IMR-90 (cell line): ENCODE data around the gene ADAMTSL5. TPM values are rescaled to one million over a fixed set of nuclear protein-coding genes. Genes with fewer than 3 reads are reported as not detected.

ENCODE experiments used
- ATAC-seq: fragments of 200-7000 bp; cut with Tn5 transposase; 2 replicates; pipeline ENCODE4 v1.9.1; 2020; ENCODE audit warnings: low read depth, mild to moderate bottlenecking, moderate library complexity
- BruUV-seq: library from RNA; stranded (reverse); fragments of 400-500 nt; replicated peaks from 2 replicates; lab custom pipeline; 2021; lab: Mats Ljungman, UMichigan
- CTCF ChIA-PET: fragments of 300-600 bp; formaldehyde crosslinking; extraction: SDS; loops from one replicate; lab custom pipeline; 2021; ENCODE audit warnings: antibody characterized with exemption; lab: Yijun Ruan, JAX
- POLR2A ChIA-PET: fragments of 300-600 bp; sonication (Branson Sonifier 250); formaldehyde crosslinking; loops from one replicate; lab custom pipeline; 2022; ENCODE audit warnings: antibody characterized with exemption; ENCODE audit not compliant: unreplicated experiment; lab: Charles Lee
- DNase-seq: peaks from one replicate; pipeline ENCODE4 v3.0.0; 2013
- H2AFZ ChIP-seq: replicated peaks from 2 replicates; pipeline ENCODE3; 2013; ENCODE audit warnings: low read length, mild to moderate bottlenecking; ENCODE audit not compliant: poor library complexity
- H2AK5ac ChIP-seq: 2 replicates; pipeline ENCODE4 v1.6.1; 2013; ENCODE audit warnings: low read depth, low read length, inconsistent platforms
- H2AK9ac ChIP-seq: replicated peaks from 2 replicates; pipeline ENCODE3; 2013; ENCODE audit warnings: mild to moderate bottlenecking, low read depth, low read length, moderate library complexity; ENCODE audit not compliant: poor library complexity
- H2BK120ac ChIP-seq: 2 replicates; pipeline ENCODE4 v1.6.1; 2013; ENCODE audit warnings: low read depth, low read length, inconsistent platforms
- H2BK15ac ChIP-seq: 3 replicates; pipeline ENCODE4 v1.6.1; 2013; ENCODE audit warnings: low read depth, low read length, inconsistent platforms
- H2BK20ac ChIP-seq: 2 replicates; pipeline ENCODE4 v1.6.1; 2013; ENCODE audit warnings: low read depth, mild to moderate bottlenecking, inconsistent platforms, low read length, moderate library complexity
- H2BK5ac ChIP-seq: 2 replicates; pipeline ENCODE4 v1.6.1; 2013; ENCODE audit warnings: mild to moderate bottlenecking, low read depth, low read length, inconsistent platforms; ENCODE audit not compliant: poor library complexity, severe bottlenecking
- H3K14ac ChIP-seq: replicated peaks from 2 replicates; pipeline ENCODE4 v1.6.1; 2013; ENCODE audit warnings: low read depth, low read length, inconsistent platforms
- H3K18ac ChIP-seq: 2 replicates; pipeline ENCODE4 v1.6.1; 2013; ENCODE audit warnings: low read depth, low read length, control low read depth
- H3K23ac ChIP-seq: 2 replicates; pipeline ENCODE4 v1.6.1; 2013; ENCODE audit warnings: low read depth, low read length, inconsistent platforms
- H3K27ac ChIP-seq: 2 replicates; pipeline ENCODE4 v1.5.1; 2013; ENCODE audit warnings: mild to moderate bottlenecking, control low read depth, low read length; ENCODE audit not compliant: insufficient read depth
- H3K27me3 ChIP-seq: 2 replicates; pipeline ENCODE4 v1.6.1; 2013; ENCODE audit warnings: low read length; ENCODE audit not compliant: control insufficient read depth, insufficient read depth
- H3K36me3 ChIP-seq: 2 replicates; pipeline ENCODE4 v1.6.1; 2013; ENCODE audit warnings: low read length, mixed read lengths; ENCODE audit not compliant: control insufficient read depth, insufficient read depth
- H3K4ac ChIP-seq: 2 replicates; pipeline ENCODE4 v1.6.1; 2013; ENCODE audit warnings: low read depth, low read length, inconsistent platforms
- H3K4me1 ChIP-seq: 2 replicates; pipeline ENCODE4 v1.6.1; 2013; ENCODE audit warnings: low read length, mixed read lengths; ENCODE audit not compliant: control insufficient read depth, insufficient read depth
- H3K4me2 ChIP-seq: 2 replicates; pipeline ENCODE4 v1.6.1; 2013; ENCODE audit warnings: low read depth, mild to moderate bottlenecking, control low read depth, low read length, moderate library complexity
- H3K4me3 ChIP-seq: 2 replicates; pipeline ENCODE4 v1.5.1; 2013; ENCODE audit warnings: low read depth, mild to moderate bottlenecking, control low read depth, low read length, moderate library complexity; ENCODE audit not compliant: insufficient read depth
- H3K56ac ChIP-seq: 2 replicates; pipeline ENCODE4 v1.6.1; 2013; ENCODE audit warnings: low read length, inconsistent platforms; ENCODE audit not compliant: insufficient read depth; ENCODE audit errors: extremely low read depth
- H3K79me1 ChIP-seq, 2 experiments: 2 replicates each; pipeline ENCODE4 v1.6.1; 2013; ENCODE audit warnings: low read length in 2 of 2, inconsistent platforms in 1 of 2, low read depth in 1 of 2
- H3K9ac ChIP-seq: 2 replicates; pipeline ENCODE4 v1.6.1; 2013; ENCODE audit warnings: low read depth, low read length, control low read depth
- H3K9me1 ChIP-seq: 2 replicates; pipeline ENCODE4 v1.6.1; 2013; ENCODE audit warnings: low read length, inconsistent platforms; ENCODE audit not compliant: insufficient read depth
- H3K9me3 ChIP-seq: 2 replicates; pipeline ENCODE4 v1.6.1; 2013; ENCODE audit warnings: low read length; ENCODE audit not compliant: control insufficient read depth, insufficient read depth
- H4K20me1 ChIP-seq: 2 replicates; pipeline ENCODE4 v1.6.1; 2013; ENCODE audit warnings: low read length, inconsistent platforms; ENCODE audit not compliant: insufficient read depth
- H4K5ac ChIP-seq: 2 replicates; pipeline ENCODE4 v1.6.1; 2013; ENCODE audit warnings: mild to moderate bottlenecking, low read depth, low read length, control low read depth
- H4K8ac ChIP-seq, 2 experiments: 2 replicates each; pipeline ENCODE4 v1.6.1; 2013; ENCODE audit warnings: low read depth in 2 of 2, low read length in 2 of 2, control low read depth in 1 of 2, inconsistent platforms in 1 of 2
- H4K91ac ChIP-seq: 2 replicates; pipeline ENCODE4 v1.6.1; 2013; ENCODE audit warnings: low read depth, low read length, inconsistent platforms; ENCODE audit not compliant: insufficient read depth
- BHLHE40 ChIP-seq: fragments of 150-350 bp; IDR thresholded peaks from 2 replicates; pipeline ENCODE4 v1.6.1; 2016; ENCODE audit warnings: mild to moderate bottlenecking, low read depth, low read length
- CEBPB ChIP-seq: IDR thresholded peaks from 2 replicates; pipeline ENCODE4 v1.6.1; 2012; ENCODE audit warnings: low read depth, low read length, improper control_type of control experiment
- CHD1 ChIP-seq: IDR thresholded peaks from 2 replicates; pipeline ENCODE4 v1.6.1; 2012; ENCODE audit warnings: low read depth, low read length, improper control_type of control experiment
- CTCF ChIP-seq: conservative IDR thresholded peaks from 2 replicates; pipeline ENCODE4 v1.5.1; 2012; ENCODE audit warnings: mild to moderate bottlenecking, low read depth, low read length, improper control_type of control experiment
- FOS ChIP-seq: fragments of 150-350 bp; IDR thresholded peaks from 2 replicates; pipeline ENCODE4 v1.6.1; 2016; ENCODE audit warnings: low read depth, low read length
- MAFK ChIP-seq: IDR thresholded peaks from 2 replicates; pipeline ENCODE4 v1.6.1; 2012; ENCODE audit warnings: low read depth, low read length, improper control_type of control experiment
- MAZ ChIP-seq: IDR thresholded peaks from 2 replicates; pipeline ENCODE4 v1.6.1; 2012; ENCODE audit warnings: low read depth, mild to moderate bottlenecking, low read length, improper control_type of control experiment, moderate library complexity, borderline replicate concordance
- MXI1 ChIP-seq: IDR thresholded peaks from 2 replicates; pipeline ENCODE4 v1.6.1; 2012; ENCODE audit warnings: low read depth, mild to moderate bottlenecking, low read length, moderate library complexity, borderline replicate concordance
- NFE2L2 ChIP-seq: fragments of 150-350 bp; IDR thresholded peaks from 2 replicates; pipeline ENCODE4 v1.6.1; 2016; ENCODE audit warnings: low read depth, mild to moderate bottlenecking, low read length
- POLR2A ChIP-seq: IDR thresholded peaks from 2 replicates; pipeline ENCODE4 v1.6.1; 2012; ENCODE audit warnings: mild to moderate bottlenecking, low read depth, low read length
- RAD21 ChIP-seq: IDR thresholded peaks from 2 replicates; pipeline ENCODE4 v1.6.1; 2012; ENCODE audit warnings: low read length, improper control_type of control experiment
- RCOR1 ChIP-seq: IDR thresholded peaks from 2 replicates; pipeline ENCODE4 v1.6.1; 2012; ENCODE audit warnings: mild to moderate bottlenecking, low read length, improper control_type of control experiment; ENCODE audit not compliant: insufficient replicate concordance
- RFX5 ChIP-seq: IDR thresholded peaks from 2 replicates; pipeline ENCODE4 v1.8.0; 2012; ENCODE audit warnings: low read depth, mild to moderate bottlenecking, low read length, moderate library complexity
- SMC3 ChIP-seq: fragments of 150-350 bp; IDR thresholded peaks from 2 replicates; pipeline ENCODE4 v1.6.1; 2016; ENCODE audit warnings: low read depth, mild to moderate bottlenecking, antibody characterized with exemption, low read length, moderate library complexity
- USF2 ChIP-seq: fragments of 150-350 bp; IDR thresholded peaks from 2 replicates; pipeline ENCODE4 v1.6.1; 2017; ENCODE audit warnings: mild to moderate bottlenecking, antibody characterized with exemption, low read length, low read depth
- WGBS, 2 experiments: methylation state at CpG; one replicate each; pipeline versions ENCODE4 v1.1.5 to v1.1.7; 2013; ENCODE audit warnings: missing lambda C conversion rate in 2 of 2; ENCODE audit not compliant: insufficient read length in 1 of 2; ENCODE audit errors: extremely low coverage in 2 of 2; 5-methylcytosine and 5-hydroxymethylcytosine counted together
- dilution Hi-C: fragments of 300-500 bp; cut with HindIII; formaldehyde crosslinking; loops from one replicate; pipeline ENCODE4 v1.14.3; 2018; ENCODE audit warnings: low sequenced_read_pairs; ENCODE audit not compliant: unreplicated experiment
- in situ Hi-C: fragments of 300-500 bp; cut with MboI; formaldehyde crosslinking; loops from 3 replicates; pipeline ENCODE4 v1.14.3; 2019; ENCODE audit warnings: low sequenced_read_pairs, inconsistent platforms, mixed read lengths
- intact Hi-C: fragments of 100-400 bp; cut with micrococcal nuclease; formaldehyde crosslinking; loops from 2 replicates; pipeline ENCODE4 v1.10.0; 2022
- polyA plus RNA-seq, 3 experiments: library from polyadenylated mRNA; depleted of rRNA; stranded (reverse); fragments of >200 nt; gene quantifications; 2 replicates each; pipeline ENCODE4 v1.2.3, GENCODE V29; 2012; ENCODE audit warnings: low replicate concordance in 1 of 3
- total RNA-seq: library from RNA; depleted of rRNA; stranded (reverse); fragments of >200 nt; gene quantifications from 2 replicates; pipeline ENCODE4 v1.2.3, GENCODE V29; 2012
- TF ChIP-seq, protein P1 (sequence below): fragments of 150-350 bp; IDR thresholded peaks from 2 replicates; pipeline ENCODE4 v1.6.1; 2016; ENCODE audit warnings: low read depth, mild to moderate bottlenecking, low read length, moderate library complexity, borderline replicate concordance

The ADAMTSL5 gene
- total and polyA plus RNA-seq, 2 of the 4 experiments (the other 2 are of a cell fraction): 0.90 to 10.8 TPM

DNA sequence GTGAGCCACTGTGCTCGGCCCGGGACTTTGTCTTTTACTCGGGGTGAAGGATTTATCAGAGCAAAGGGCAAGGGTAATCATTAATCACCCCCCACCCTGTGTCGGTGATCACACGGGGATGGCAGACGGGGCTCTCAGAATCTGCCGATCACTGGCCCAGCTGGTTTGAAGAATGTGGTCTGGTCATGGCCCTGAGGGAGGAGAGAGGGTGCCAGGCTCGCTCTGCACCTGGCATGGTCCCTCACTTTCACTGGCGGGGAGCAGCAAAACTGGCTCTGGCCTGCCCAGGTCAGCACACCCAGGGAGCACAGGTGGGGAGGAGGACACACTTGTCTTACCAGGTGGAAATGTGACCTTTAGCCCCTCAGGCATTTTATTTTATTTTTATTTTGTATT lies 11.6 kb downstream of the ADAMTSL5 start:
- ATAC-seq (no peak), DNase-seq (no peak)
- Histone ChIP-seq H3K79me1 (no peaks in the 10 kb centered on the region), H2AK9ac (no peak overlapping the region), H3K9me3 (no peaks in the 10 kb centered on the region), H2BK20ac (no peak overlapping the region), H3K27ac (no peak overlapping the region), H4K8ac (no peak overlapping the region), H3K27me3 (peaks cover 10% of the 10 kb centered on the region; the same call in 1 of the 2 replicates), H3K18ac (no peak overlapping the region), H3K14ac (no peak overlapping the region), H3K4me3 (no peak overlapping the region), H2BK15ac (no peak overlapping the region), H3K56ac (no peak overlapping the region), H3K36me3 (peaks cover 8% of the 10 kb centered on the region), H3K23ac (no peak overlapping the region), H3K4ac (no peak overlapping the region), H3K4me1 (peaks cover 3% of the 10 kb centered on the region), H2AFZ (no peak overlapping the region), H3K4me2 (no peak overlapping the region), H2BK5ac (no peak overlapping the region), H2BK120ac (no peak overlapping the region), H4K5ac (no peak overlapping the region), H3K9ac (no peak overlapping the region), H4K91ac (no peak overlapping the region), H4K20me1 (no peaks in the 10 kb centered on the region; the same call in 1 of the 2 replicates), H3K9me1 (no peaks in the 10 kb centered on the region), H2AK5ac (no peak overlapping the region)
- no CpG with 5 or more reads among the region's 9 CpGs for WGBS, 2 experiments
- TF ChIP-seq CTCF (no peak), MXI1 (no peak), RAD21 (no peak), RFX5 (no peak), POLR2A (no peak), MAFK (no peak), MAZ (no peak), USF2 (no peak), CHD1 (no peak), NFE2L2 (no peak), FOS (no peak), SMC3 (no peak), CEBPB (no peak), BHLHE40 (no peak), RCOR1 (no peak)
- TF ChIP-seq, protein P1, sequence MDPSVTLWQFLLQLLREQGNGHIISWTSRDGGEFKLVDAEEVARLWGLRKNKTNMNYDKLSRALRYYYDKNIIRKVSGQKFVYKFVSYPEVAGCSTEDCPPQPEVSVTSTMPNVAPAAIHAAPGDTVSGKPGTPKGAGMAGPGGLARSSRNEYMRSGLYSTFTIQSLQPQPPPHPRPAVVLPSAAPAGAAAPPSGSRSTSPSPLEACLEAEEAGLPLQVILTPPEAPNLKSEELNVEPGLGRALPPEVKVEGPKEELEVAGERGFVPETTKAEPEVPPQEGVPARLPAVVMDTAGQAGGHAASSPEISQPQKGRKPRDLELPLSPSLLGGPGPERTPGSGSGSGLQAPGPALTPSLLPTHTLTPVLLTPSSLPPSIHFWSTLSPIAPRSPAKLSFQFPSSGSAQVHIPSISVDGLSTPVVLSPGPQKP: no peak
- intact Hi-C loops: no loop called here
- dilution Hi-C loops: no loop called here
- ChIA-PET POLR2A (no interaction called here), CTCF (no interaction called here)
- in situ Hi-C loops: no loop called here
- no TSS peak for BruUV-seq
